Caco-2 (cell line): ENCODE measurements around the gene CNOT2. TPM values are rescaled to one million over a fixed set of nuclear protein-coding genes. Genes with fewer than 3 reads are reported as not detected.

Experiments used
- BruUV-seq: library from RNA; stranded (reverse); fragments of 400-500 nt; replicated peaks from 2 replicates; lab custom pipeline; 2021; lab: Mats Ljungman, UMichigan
- CTCF ChIA-PET: fragments of 300-600 bp; sonication (Branson Sonifier 250); formaldehyde crosslinking; loops from one replicate; lab custom pipeline; 2022; ENCODE audit warnings: antibody characterized with exemption; lab: Charles Lee
- POLR2A ChIA-PET: fragments of 300-600 bp; sonication (Branson Sonifier 250); formaldehyde crosslinking; loops from one replicate; lab custom pipeline; 2022; ENCODE audit warnings: antibody characterized with exemption; lab: Charles Lee
- DNase-seq, 2 experiments: peaks; one replicate each; pipeline versions ENCODE4 v3.0.0 to v3.0.0-alpha.2; 2020 to 2022
- H3K27me3 ChIP-seq: replicated peaks from 2 replicates; pipeline ENCODE4 v1.6.0; 2011; ENCODE audit warnings: low read length; ENCODE audit not compliant: control insufficient read depth, insufficient read depth
- H3K36me3 ChIP-seq: 2 replicates; pipeline ENCODE4 v1.5.1; 2011; ENCODE audit warnings: low read length; ENCODE audit not compliant: control insufficient read depth, insufficient read depth
- H3K4me1 ChIP-seq: fragments of 250-450 bp; sonication (Bioruptor Pico); 2 replicates; pipeline ENCODE4 v1.5.1; 2020; ENCODE audit warnings: mild to moderate bottlenecking
- H3K4me3 ChIP-seq: 2 replicates; pipeline ENCODE4 v1.5.1; 2011; ENCODE audit warnings: low read depth, mild to moderate bottlenecking, control low read depth, low read length
- H3K9me3 ChIP-seq: fragments of 250-450 bp; sonication (Bioruptor Pico); 2 replicates; pipeline ENCODE4 v1.5.1; 2020; ENCODE audit warnings: mild to moderate bottlenecking, moderate library complexity
- H3K27ac Mint-ChIP-seq: one replicate; pipeline ENCODE4 v1.8.0; 2022; ENCODE audit warnings: mixed read lengths; ENCODE audit not compliant: unreplicated experiment
- H3K27me3 Mint-ChIP-seq: one replicate; pipeline ENCODE4 v1.8.0; 2022; ENCODE audit warnings: mixed read lengths; ENCODE audit not compliant: insufficient read depth, unreplicated experiment
- H3K36me3 Mint-ChIP-seq: one replicate; pipeline ENCODE4 v1.8.0; 2022; ENCODE audit warnings: mild to moderate bottlenecking, mixed read lengths; ENCODE audit not compliant: insufficient read depth, unreplicated experiment
- H3K4me1 Mint-ChIP-seq: one replicate; pipeline ENCODE4 v1.8.0; 2022; ENCODE audit warnings: low read depth, mixed read lengths; ENCODE audit not compliant: unreplicated experiment
- H3K4me3 Mint-ChIP-seq: one replicate; pipeline ENCODE4 v1.8.0; 2022; ENCODE audit warnings: mild to moderate bottlenecking, moderate library complexity, mixed read lengths; ENCODE audit not compliant: unreplicated experiment
- H3K9me3 Mint-ChIP-seq: one replicate; pipeline ENCODE4 v1.8.0; 2022; ENCODE audit warnings: mixed read lengths; ENCODE audit not compliant: unreplicated experiment
- intact Hi-C: fragments of 100-400 bp; cut with micrococcal nuclease; formaldehyde crosslinking; loops from one replicate; pipeline ENCODE4 v1.10.0; 2022; ENCODE audit not compliant: unreplicated experiment
- total RNA-seq: library from RNA; stranded (reverse); gene quantifications from 2 replicates; pipeline ENCODE4 v1.2.3, GENCODE V29; 2022
- TF ChIP-seq, protein P1 (sequence below), 2 experiments: fragments of 200-600 bp in 1 of 2; IDR thresholded peaks; 1 replicate in 1 of 2; 2 replicates in 1 of 2; pipeline versions ENCODE4 v1.5.1 to v1.8.0; 2011 to 2022; ENCODE audit warnings: antibody characterized with exemption in 1 of 2, control low read depth in 1 of 2, inconsistent platforms in 1 of 2, low read depth in 1 of 2, low read length in 1 of 2, mild to moderate bottlenecking in 1 of 2, moderate library complexity in 1 of 2; ENCODE audit not compliant: insufficient read depth in 1 of 2, severe bottlenecking in 1 of 2, unreplicated experiment in 1 of 2

The CNOT2 gene
- total RNA-seq, 1 experiment from 2014 or later = 83.5 TPM

DNA sequence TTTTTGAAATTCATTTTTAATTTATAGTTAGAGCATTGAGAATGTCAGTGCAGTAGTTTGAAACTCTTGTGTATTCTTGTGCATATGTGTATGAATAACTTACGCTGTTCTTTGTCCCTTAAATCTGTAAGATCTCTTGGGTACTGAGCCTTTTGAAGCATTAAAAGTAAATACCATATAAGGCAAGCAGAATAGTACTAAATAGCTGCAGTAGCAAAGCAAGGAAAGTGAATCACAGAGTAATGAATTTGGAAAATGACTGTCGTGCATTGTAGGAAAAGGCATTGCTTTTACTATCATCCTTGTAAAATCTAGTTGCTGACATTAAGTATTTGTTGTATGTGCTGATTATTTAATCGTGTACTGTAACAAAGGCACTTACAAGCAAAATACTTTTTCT lies 12.1 kb downstream of the CNOT2 start:
- Histone ChIP-seq H3K4me1 (0 out of 2 replicates have a peak, but pooled peaks cover 4% of the 10 kb centered on the region), H3K9me3 (no peaks in the 10 kb centered on the region), H3K36me3 (no peaks in the 10 kb centered on the region), H3K27me3 (no peaks in the 10 kb centered on the region), H3K4me3 (no peak overlapping the region)
- Mint-ChIP-seq H3K4me3 (no peak overlapping the region), H3K27me3 (no peaks in the 10 kb centered on the region), H3K27ac (no peak overlapping the region), H3K9me3 (no peaks in the 10 kb centered on the region), H3K36me3 (peaks cover 11% of the 10 kb centered on the region), H3K4me1 (peaks cover 20% of the 10 kb centered on the region)
- intact Hi-C loops = no loop called here
- TF ChIP-seq, protein P1, sequence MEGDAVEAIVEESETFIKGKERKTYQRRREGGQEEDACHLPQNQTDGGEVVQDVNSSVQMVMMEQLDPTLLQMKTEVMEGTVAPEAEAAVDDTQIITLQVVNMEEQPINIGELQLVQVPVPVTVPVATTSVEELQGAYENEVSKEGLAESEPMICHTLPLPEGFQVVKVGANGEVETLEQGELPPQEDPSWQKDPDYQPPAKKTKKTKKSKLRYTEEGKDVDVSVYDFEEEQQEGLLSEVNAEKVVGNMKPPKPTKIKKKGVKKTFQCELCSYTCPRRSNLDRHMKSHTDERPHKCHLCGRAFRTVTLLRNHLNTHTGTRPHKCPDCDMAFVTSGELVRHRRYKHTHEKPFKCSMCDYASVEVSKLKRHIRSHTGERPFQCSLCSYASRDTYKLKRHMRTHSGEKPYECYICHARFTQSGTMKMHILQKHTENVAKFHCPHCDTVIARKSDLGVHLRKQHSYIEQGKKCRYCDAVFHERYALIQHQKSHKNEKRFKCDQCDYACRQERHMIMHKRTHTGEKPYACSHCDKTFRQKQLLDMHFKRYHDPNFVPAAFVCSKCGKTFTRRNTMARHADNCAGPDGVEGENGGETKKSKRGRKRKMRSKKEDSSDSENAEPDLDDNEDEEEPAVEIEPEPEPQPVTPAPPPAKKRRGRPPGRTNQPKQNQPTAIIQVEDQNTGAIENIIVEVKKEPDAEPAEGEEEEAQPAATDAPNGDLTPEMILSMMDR (IDR thresholded peaks at IDR 0.05; ENCODE audit: insufficient read depth in 1 of 2, low read depth in 1 of 2, low read length in 1 of 2, severe bottlenecking in 1 of 2, unreplicated experiment in 1 of 2) = no peak
- no TSS peak for BruUV-seq
- no peak for DNase-seq
- CTCF ChIA-PET = no interaction called here
- POLR2A ChIA-PET = no interaction called here

DNA sequence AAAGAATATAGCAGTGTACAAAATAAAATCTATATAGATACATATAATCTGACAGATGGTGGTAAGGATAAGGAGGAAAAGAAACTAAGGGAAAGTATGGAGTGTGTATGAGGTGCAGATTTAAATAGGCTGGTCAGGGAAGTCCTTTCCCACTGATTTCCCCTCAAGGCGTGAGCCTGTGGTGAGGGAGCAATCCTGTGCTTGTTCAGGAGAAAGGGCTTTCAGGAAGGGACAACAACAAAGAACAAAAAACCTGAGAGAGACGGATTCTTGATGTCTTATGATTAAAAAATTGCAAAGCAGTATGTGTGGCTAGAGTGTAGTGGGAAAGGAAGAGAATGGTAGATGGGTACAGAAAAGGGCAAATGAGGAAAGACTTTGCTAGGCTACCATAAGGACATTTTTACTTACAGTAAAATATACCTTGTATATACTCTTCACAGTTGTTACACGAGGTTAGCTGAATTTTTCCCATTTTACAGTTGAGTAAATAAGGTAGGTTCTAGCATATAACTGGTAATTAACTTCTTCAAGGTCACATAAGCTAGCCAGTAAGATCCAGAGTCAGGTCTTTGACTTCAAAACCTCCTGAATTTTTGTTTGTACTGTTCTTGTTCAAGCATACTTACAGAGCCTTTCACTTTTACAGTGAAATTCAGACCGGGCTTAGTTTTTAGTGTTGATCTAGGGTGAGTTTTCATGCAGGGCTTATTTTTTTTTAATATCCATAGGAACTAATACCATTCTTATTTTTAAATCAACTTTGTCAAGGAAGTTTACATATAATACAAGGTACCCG lies 15.6 kb downstream of the CNOT2 start:
- no TSS peak for BruUV-seq
- DNase-seq = no peak
- H3K4me1 ChIP-seq = no peaks in the 10 kb centered on the region
- no peaks in the 10 kb centered on the region; the same call in 1 of the 2 replicates for H3K9me3 ChIP-seq
- no peak overlapping the region for H3K27ac Mint-ChIP-seq
- H3K4me3 ChIP-seq = no peak overlapping the region
- H3K27me3 Mint-ChIP-seq = no peaks in the 10 kb centered on the region
- no peaks in the 10 kb centered on the region for H3K27me3 ChIP-seq
- peaks cover 10% of the 10 kb centered on the region for H3K9me3 Mint-ChIP-seq
- CTCF ChIA-PET = no interaction called here
- no peak overlapping the region for H3K4me3 Mint-ChIP-seq
- POLR2A ChIA-PET = no interaction called here
- peaks cover 16% of the 10 kb centered on the region for H3K4me1 Mint-ChIP-seq
- H3K36me3 Mint-ChIP-seq = peaks cover 24% of the 10 kb centered on the region
- TF ChIP-seq, protein P1 (IDR thresholded peaks at IDR 0.05; ENCODE audit: insufficient read depth in 1 of 2, low read depth in 1 of 2, low read length in 1 of 2, severe bottlenecking in 1 of 2, unreplicated experiment in 1 of 2) = no peak
- no peaks in the 10 kb centered on the region for H3K36me3 ChIP-seq
- intact Hi-C loops = no loop called here

DNA sequence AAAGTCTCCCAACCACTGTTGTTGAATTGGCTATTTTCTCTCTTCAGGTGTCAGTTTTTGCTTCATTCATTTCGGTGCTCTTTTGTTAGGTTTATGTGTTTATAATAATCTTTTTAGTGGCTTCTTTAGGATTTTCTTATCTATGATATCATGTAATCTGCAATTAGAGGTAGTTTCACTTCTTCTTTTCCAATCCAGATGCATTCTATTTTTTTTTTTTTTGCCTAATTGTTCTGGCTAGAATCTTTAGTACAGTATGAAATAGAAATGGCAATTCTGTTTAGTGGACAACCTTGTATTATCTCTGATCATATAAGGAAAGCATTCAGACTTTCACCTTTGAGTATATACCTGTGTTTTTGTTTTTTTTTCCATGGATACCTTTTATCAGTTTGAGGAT lies 17.4 kb downstream of the CNOT2 start:
- no peaks in the 10 kb centered on the region; the same call in 1 of the 2 replicates for H3K9me3 ChIP-seq
- no peaks in the 10 kb centered on the region for H3K27me3 ChIP-seq
- no peaks in the 10 kb centered on the region for H3K4me1 ChIP-seq
- Mint-ChIP-seq H3K36me3 (peaks cover 21% of the 10 kb centered on the region), H3K4me3 (no peak overlapping the region), H3K27ac (no peak overlapping the region), H3K27me3 (no peaks in the 10 kb centered on the region), H3K9me3 (peaks cover 10% of the 10 kb centered on the region), H3K4me1 (peaks cover 23% of the 10 kb centered on the region)
- CTCF ChIA-PET = no interaction called here
- TF ChIP-seq, protein P1 (IDR thresholded peaks at IDR 0.05; ENCODE audit: insufficient read depth in 1 of 2, low read depth in 1 of 2, low read length in 1 of 2, severe bottlenecking in 1 of 2, unreplicated experiment in 1 of 2) = no peak
- no peaks in the 10 kb centered on the region for H3K36me3 ChIP-seq
- no TSS peak for BruUV-seq
- intact Hi-C loops = no loop called here
- POLR2A ChIA-PET = no interaction called here
- no peak for DNase-seq
- no peak overlapping the region for H3K4me3 ChIP-seq
